Measurements from ENCODE around the gene PRKG1.

The PRKG1 gene

DNA sequence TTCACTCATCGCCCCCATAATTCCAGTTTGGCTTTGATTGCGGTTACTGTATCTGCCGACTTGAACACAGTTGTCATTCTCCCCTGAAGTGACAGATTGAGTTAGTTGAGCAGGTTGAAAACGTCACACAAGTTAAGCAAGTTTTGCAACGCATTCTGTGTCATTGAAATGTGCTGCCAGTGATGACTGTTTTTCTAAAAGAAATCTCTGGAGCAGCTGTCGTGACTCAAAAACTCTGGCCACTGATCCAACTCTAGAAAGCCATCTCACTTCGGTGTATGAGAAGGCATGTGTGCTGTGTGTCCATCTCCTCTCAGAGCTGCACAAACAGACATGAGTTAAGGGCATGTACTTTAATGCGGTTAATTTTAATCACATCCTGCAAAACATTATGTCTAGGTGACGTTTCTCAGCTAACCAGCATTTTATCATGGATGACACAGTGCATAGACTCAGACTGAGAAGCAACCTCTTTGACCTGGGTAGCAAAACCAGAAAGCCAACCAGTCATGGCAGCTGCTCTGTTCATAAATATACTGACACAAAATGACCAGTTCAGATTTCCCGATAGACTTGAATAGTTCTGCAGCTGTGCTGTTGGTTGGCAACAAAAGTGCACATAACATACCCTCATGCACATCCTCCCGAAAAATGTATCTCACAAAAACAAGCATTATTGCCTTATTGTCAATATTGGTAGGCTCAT is 555.8 kb downstream of the PRKG1 start:
- DNase-seq = no peak

GRCh38 chr10:51630640-51631005 is 556.3 kb downstream of the PRKG1 start:
- DNase-seq = no peak

DNA sequence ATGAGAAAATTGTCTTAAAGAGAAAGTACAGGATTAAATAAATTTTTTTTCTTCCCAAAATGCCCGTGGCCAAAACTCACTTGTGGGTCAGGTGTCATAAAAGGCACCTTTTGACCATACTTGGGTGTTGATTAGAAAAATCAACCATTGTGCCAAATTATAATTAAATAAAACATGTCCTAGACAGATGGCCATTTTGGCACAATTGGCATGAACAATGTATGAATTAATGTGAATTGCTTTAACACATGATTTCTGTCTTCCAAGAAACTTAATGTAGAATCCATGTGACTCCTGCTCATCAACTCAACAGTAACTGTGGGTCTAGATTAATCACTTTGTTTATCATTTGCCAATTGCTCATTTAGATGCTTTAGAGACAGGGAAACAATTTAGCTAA is 561.1 kb downstream of the PRKG1 start:
- DNase-seq = no peak

DNA sequence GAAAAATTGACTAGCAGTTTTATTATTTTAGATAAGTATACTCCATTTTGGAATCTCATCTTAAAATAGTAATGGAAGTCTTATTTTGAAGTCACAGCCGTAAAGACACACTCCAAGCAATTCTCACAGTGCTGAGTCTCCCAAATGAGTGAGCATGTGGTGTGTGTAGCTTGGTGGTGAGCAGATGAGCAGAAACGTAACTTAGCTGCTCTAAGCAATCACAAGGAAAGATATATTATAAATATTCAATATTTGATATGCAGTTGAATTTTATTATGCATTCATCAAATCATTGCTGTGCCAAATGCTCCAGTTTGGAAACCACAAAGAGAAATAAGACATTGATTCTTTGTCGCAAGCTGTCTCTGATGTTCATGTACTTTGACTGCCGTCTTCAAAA is 563.9 kb downstream of the PRKG1 start:
- DNase-seq = no peak

DNA sequence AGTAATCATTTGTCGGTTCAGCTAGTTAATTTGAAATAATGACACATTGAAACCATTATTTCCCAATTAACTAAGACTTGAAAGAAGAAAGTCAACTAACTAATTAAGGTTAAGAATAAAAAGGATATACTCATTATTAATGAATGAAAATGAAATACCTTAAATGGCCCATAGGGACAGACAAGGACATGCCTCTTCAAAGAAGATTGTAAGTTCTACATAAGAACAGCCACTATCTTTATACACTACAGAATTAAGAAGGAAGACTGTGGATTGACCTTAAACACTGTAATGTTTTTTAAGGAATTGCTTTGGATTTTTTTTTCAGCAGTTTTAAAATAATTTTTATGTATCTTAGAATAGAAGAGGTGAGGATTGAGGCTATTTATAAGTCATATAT is 564.5 kb downstream of the PRKG1 start:
- DNase-seq = no peak

DNA sequence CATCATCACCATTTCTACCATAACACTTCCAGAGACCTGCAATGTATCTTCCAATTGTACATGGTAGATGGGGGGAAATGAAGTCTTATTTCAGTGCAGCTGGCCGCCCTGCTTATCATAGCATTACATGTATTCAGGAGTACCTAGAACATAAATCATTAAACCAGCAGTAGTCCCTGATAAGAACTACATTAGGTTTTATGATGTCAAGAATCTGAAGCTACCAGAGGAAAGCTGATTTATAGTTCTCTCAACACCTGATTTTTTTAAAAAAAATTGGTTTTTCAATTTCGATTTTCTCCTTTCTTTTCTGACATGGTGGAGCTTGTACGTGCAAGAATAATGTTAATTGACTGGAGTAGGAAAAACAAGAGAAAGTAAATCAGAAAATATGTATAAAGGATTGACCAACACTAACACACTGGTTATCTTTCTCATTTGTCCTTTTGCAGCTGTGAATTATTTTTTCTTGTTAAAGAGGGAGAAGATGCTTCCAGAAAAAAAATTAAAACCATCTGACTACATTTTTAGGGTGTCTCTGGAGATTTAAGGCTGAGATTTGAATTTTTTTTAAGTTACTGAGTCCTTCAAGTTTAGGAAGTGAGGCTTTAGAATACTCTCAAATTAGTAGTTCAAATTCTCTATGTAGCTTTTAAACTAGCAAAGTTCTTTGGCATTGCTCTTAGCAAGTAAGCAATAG is 566.0 kb downstream of the PRKG1 start:
- no peak for DNase-seq

DNA sequence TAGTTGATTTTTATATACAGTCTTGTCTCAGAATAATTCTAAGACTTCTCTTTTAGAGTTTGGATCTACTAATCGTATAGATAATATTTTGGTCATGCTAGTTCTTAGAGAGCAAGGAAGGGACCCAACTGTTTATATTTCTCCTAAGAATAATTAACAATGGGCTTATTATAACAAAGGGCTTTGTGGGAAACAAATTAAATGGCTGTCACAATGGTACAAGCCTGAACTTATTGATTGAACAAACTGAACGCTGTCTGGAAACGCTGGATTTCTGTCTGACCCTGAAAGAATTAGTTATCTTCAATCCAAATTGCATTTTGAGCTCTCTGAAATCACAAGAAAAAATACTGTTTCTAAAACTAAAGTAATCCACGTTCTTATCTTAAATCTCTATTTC is 568.3 kb downstream of the PRKG1 start:
- no peak for DNase-seq

DNA sequence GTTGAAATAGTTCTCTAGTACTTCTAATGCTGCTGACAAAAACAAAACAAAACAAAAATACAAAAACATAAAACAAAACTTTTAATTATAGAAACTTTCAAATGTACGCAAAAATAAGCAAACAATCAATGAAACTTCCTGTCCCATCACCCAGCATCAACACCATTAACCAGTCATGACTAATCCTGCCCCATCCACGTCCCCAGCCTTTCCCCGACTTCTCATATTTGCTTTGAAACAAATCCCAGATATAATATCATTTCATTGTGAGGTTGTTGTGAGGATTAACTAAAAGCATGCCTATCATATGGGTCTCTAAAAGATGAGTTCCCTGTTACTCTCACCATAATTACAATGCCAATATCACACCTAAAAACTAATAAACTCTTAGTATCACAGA is 569.4 kb downstream of the PRKG1 start:
- DNase-seq = no peak

- DNase-seq = no peak
Measured at GRCh38 chr10:51649064-51649463, 574.8 kb downstream of the PRKG1 start.

DNA sequence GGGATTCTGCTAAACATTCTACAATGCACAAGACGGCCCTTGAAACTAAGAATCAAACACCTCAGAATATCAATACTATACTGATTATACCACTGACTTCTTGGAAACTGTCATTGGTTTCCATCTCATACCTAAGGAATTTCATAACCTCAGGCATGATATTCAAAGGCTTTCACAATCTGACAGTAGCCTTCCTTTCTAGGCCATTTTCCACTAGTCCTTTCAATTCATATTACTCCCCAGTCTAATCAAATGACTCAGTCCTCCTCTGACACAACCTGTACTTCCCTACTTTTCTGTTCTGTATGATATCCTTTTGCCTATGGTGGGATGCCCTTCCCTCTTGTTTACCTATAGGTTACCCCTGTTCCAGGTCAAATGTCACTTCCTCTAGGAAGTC is 576.8 kb downstream of the PRKG1 start:
- no peak for DNase-seq

GRCh38 chr10:51653025-51653424 is 578.7 kb downstream of the PRKG1 start:
- no peak for DNase-seq

- DNase-seq = no peak
Measured at GRCh38 chr10:51654918-51655317, 580.6 kb downstream of the PRKG1 start.

DNA sequence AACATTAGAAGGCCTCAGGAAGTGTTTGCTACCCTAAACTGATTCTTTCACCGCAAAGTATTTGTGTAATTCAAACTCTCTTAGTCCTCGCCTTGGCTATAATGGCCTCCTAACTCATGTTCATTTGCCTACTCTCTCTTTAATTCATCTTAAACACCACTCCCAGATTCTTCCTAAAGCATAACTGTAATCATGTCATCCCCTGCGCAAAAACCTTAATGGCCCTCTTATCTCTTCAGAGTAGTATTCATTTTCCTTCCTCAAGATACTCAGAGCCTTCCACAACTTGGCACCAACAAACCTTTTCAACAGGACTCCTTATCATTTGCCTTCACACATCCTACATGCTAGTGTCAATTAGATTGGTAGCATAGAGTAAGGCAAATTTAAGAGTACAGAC is 582.2 kb downstream of the PRKG1 start:
- no peak for DNase-seq

DNA sequence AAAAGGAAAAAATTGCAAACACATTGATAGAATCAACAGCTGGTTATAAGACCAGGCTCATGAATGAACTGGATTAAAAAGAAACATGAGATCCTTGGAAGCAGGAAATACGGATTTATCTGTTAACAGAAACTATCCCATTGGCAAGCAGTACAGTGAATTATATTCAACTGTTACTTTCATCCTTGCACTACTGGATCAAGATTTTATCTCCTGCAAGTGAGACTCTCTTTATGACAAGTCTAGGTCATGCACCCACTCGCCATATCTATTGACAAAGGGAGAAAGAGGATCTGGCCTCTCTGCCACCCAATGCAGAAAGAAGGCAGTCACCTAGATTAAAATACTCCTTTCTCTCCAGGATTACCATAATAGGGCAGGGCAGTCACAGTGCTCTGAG is 583.7 kb downstream of the PRKG1 start:
- no peak for DNase-seq

DNA sequence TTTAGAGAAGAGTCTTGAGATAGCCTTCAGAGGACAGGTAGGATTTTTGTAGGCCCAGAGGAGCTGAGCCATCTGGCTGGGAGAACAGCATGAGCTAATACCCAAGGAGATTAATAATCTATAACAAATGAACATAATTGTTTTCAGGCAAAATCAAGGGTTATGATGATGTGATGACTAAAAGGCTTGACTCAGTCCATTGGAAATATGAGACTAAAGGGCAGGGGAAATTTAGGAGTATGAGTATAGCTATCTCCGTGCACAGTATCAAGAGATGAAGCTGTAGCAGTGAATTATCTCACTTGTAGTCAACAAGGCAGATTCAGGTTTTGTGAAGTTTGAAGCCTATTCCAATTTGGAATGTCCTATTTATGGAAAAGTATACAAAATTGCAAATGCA is 585.1 kb downstream of the PRKG1 start:
- DNase-seq = no peak

DNA sequence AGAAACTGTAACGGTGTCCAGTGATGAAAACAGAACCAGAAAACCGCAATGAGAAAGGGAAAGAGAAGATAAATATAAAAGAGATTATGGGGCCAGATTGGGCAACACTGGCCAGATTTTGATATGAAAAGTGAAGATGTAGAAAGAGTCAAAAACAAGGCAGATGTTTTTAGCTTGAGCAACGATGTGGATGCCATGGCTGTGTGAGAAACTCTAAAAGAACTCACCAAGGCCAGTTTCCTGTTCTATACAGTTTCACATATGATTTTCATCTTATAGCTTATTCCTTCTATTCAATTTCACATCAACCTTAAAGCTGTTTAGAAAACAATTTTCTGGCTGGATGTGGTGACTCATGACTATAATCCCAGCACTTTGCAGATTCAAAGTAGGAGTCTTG is 588.8 kb downstream of the PRKG1 start:
- no peak for DNase-seq

DNA sequence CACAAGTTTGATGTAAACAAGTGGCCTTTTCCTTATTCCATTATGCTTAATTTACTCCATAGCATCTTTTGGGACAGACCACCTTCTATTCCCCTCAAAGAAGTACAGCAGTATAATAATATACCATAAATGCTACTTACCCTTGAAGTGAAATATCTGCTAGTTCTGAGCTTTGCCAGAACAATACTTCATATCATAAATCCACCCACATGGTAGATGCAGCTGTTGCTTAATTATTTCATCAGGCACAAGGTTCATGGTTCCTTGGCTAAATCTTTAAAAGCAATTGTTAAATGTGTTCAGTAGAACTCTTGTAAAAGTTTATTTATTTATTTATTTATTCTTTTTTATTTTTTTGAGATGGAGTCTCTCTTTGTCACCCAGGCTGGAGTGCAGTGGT is 592.2 kb downstream of the PRKG1 start:
- no peak for DNase-seq

DNA sequence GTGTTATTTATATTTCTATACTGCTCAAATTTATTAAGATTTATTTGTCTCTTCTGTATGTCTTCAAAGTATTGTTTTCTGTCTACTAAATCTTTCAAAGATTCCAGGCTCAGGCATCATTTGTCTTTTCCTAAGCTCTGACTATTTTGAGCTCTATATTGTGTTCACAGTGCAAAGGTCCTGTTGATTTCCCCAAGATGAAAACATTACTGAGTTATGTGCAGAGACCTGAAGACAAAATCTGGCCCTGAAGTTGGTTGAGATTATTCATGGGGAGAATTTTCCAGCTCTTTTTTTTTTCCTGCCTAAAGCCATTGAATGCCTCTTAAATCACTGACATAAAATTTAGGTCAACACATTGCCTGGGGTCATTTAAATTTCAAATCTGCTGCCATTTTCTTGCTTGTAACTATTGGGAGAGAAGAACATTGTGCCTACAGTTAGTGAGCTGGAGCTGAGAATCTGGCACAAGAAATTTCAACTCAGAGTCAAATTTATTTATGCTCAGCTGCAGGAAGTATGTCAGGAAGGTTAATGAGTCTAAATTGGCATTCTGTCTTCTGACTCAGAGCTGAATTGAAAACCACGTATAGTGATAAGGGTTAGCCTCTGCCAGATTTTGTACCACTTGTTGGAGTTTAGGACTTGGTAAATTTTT is 593.5 kb downstream of the PRKG1 start:
- no peak for DNase-seq

GRCh38 chr10:51668336-51668689 is 594.0 kb downstream of the PRKG1 start:
- no peak for DNase-seq

DNA sequence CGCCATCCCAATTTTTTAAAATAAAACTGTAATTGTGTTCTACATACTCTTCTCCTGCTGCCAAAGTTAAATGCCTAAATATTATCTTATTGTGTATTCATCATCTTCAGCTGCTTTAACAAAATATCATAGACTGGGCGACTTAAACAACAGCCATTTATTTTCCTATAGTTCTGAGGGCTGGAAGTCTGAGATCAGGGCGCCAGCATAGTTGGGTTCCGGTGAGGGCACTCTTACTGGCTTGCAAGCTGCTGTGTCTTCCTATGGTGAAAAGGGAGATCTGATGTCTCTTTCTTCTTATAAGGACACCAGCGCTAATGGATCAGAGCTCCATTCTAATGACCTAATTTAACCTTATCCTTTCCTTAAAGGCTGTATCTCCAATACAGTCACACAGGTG is 594.8 kb downstream of the PRKG1 start:
- no peak for DNase-seq

DNA sequence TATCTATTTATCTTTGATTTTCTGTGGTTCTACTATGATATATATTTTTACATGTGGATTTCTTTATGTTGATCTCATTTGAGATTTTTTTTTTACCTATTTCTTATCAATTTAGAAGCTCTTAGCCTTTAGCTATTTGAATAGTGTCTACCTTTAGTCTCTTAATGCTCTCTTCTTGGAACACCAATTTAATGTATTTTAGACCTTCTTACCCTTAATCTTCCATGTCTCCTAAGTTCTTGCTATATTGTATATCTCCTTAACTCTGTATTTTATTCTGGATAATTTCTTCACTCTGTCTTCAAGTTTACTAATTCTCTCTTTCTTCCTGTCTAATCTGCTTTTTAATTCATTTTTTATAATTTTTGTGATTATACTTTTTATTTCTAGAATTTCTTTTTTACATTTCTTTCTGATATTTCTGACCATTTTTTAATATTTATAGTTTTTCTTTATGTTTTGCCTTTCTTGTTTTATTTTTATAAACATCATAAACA is 597.8 kb downstream of the PRKG1 start:
- no peak for DNase-seq

- DNase-seq = no peak
Measured at GRCh38 chr10:51675088-51675487, 600.8 kb downstream of the PRKG1 start.

GRCh38 chr10:51679841-51680240 is 605.6 kb downstream of the PRKG1 start:
- no peak for DNase-seq

GRCh38 chr10:51683031-51683691 is 608.9 kb downstream of the PRKG1 start:
- DNase-seq = no peak

Data from NCI-H524 (cell line).